Measurements from ENCODE around the gene ARHGAP21. TPM values are rescaled to one million over a fixed set of nuclear protein-coding genes. Genes with fewer than 3 reads are reported as not detected.

The ARHGAP21 gene
- total and polyA plus RNA-seq, 4 donors = 18.8 to 138 (median 46.1) TPM

DNA sequence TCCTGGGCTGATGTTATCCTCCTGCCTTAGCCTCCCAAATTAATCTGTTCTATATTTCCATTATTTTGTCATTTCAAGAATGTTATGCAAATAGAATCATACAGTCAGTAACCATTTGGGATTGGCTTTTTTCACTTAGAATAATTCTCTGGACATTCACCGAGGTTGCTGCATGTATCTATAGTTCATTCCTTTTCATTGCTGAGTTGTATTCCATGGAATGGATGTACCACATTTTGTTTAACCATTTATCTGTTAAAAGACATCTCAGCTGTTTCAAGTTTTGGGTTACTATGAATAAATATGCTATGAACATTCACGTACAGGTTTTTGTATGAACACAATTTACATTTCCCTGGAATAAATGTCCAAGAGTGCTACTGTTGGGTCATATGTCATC lies 44.9 kb downstream of the ARHGAP21 start:
- no peak overlapping the region for H3K9ac ChIP-seq (ENCODE audit: insufficient read depth in 1 of 2, low read length in 2 of 2)
- H3K9me3 ChIP-seq (ENCODE audit: control insufficient read depth in 4 of 4, insufficient read depth in 3 of 4, low read length in 3 of 4) = peaks cover 0 to 4% (median 0%) of the 10 kb centered on the region in 4 donors
- H3K27ac ChIP-seq (ENCODE audit: low read depth in 1 of 2, low read length in 1 of 2) = no peak overlapping the region
- H3K36me3 ChIP-seq (ENCODE audit: control insufficient read depth in 4 of 4, insufficient read depth in 4 of 4, low read length in 4 of 4) = peaks cover 0 to 6% (median 0%) of the 10 kb centered on the region in 4 donors
- H3K4me1 ChIP-seq (ENCODE audit: control insufficient read depth in 5 of 5, insufficient read depth in 5 of 5, low read length in 5 of 5) = peaks cover 0 to 19% (median 12%) of the 10 kb centered on the region in 5 donors
- no peak for ATAC-seq (ENCODE audit: insufficient read depth, low FRiP score)
- H3K27me3 ChIP-seq (ENCODE audit: control insufficient read depth in 3 of 3, insufficient read depth in 3 of 3, low read length in 2 of 3) = no peaks in the 10 kb centered on the region
- DNase-seq = no peak
- no peak overlapping the region for H3K4me3 ChIP-seq
- TF ChIP-seq CTCF (IDR thresholded peaks at IDR 0.05; ENCODE audit: control extremely low read depth, extremely low read depth) = no peak
- 94 to 97% methylated on average over 2 of the region's 2 CpGs for WGBS, 2 donors

DNA sequence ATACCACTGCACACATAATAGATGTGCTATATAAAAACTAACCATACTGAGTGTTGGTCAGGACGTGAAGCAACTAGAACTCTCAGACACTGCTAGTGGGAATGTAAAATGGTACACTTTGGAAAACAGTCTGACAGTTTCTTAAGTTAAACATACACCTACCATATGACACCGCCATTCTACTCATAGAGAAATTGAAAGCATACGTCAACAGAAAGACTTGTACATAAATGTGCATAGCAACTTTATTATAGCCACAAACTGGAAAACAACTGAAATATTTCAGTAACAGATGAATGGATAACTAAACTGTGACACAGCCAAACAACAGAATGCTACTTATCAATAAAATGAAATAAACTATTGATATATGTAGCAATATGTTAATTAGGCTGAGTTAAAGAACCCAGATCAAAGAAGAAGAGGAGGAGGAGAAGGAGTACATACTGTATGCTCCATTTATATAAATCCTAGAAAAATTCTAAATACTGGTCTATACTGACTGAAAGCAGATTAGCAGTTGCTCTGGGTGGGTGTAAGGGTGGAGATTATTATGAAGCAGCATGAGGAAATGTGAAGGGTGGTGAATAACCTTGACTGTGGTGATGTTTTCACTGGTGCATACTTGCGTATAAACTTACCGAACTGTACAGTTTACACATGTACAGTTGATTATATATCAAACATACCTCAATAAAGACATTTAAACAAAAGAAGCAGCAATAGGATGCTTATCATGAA lies 48.6 kb downstream of the ARHGAP21 start:
- DNase-seq (no peak), ATAC-seq (ENCODE audit: insufficient read depth, low FRiP score) (no peak)
- TF ChIP-seq CTCF (IDR thresholded peaks at IDR 0.05; ENCODE audit: control extremely low read depth, extremely low read depth) = no peak
- H3K4me3 ChIP-seq = no peak overlapping the region
- peaks cover 0 to 4% (median 0%) of the 10 kb centered on the region in 4 donors for H3K9me3 ChIP-seq (ENCODE audit: control insufficient read depth in 4 of 4, insufficient read depth in 3 of 4, low read length in 3 of 4)
- WGBS, 2 donors = 92 to 93% methylated on average over 5 of the region's 5 CpGs
- H3K36me3 ChIP-seq (ENCODE audit: control insufficient read depth in 4 of 4, insufficient read depth in 4 of 4, low read length in 4 of 4) = peaks cover 0 to 6% (median 0%) of the 10 kb centered on the region in 4 donors
- no peaks in the 10 kb centered on the region for H3K27me3 ChIP-seq (ENCODE audit: control insufficient read depth in 3 of 3, insufficient read depth in 3 of 3, low read length in 2 of 3)
- H3K4me1 ChIP-seq (ENCODE audit: control insufficient read depth in 5 of 5, insufficient read depth in 5 of 5, low read length in 5 of 5) = peaks cover 0 to 20% (median 0%) of the 10 kb centered on the region in 5 donors
- H3K9ac ChIP-seq (ENCODE audit: insufficient read depth in 1 of 2, low read length in 2 of 2) = no peak overlapping the region
- peak overlapping the region in 1 of 2 donors; percentile 2 for H3K27ac ChIP-seq (ENCODE audit: low read depth in 1 of 2, low read length in 1 of 2)

- ATAC-seq (ENCODE audit: insufficient read depth, low FRiP score) = no peak
- peaks cover 0 to 16% (median 0%) of the 10 kb centered on the region in 5 donors for H3K4me1 ChIP-seq (ENCODE audit: control insufficient read depth in 5 of 5, insufficient read depth in 5 of 5, low read length in 5 of 5)
- H3K4me3 ChIP-seq = no peak overlapping the region
Observed at GRCh38 chr10:24670964-24671670, 52.6 kb downstream of the ARHGAP21 start.

More at GRCh38 chr10:24670964-24671670, 52.6 kb downstream of the ARHGAP21 start:
- peak overlapping the region in 1 of 2 donors; percentile 16 for H3K27ac ChIP-seq (ENCODE audit: low read depth in 1 of 2, low read length in 1 of 2)
- no peaks in the 10 kb centered on the region for H3K9me3 ChIP-seq (ENCODE audit: control insufficient read depth in 4 of 4, insufficient read depth in 3 of 4, low read length in 3 of 4)
- no peak overlapping the region for H3K9ac ChIP-seq (ENCODE audit: insufficient read depth in 1 of 2, low read length in 2 of 2)
- no peak for TF ChIP-seq CTCF (IDR thresholded peaks at IDR 0.05; ENCODE audit: control extremely low read depth, extremely low read depth)
- no peaks in the 10 kb centered on the region for H3K27me3 ChIP-seq (ENCODE audit: control insufficient read depth in 3 of 3, insufficient read depth in 3 of 3, low read length in 2 of 3)
- H3K36me3 ChIP-seq (ENCODE audit: control insufficient read depth in 4 of 4, insufficient read depth in 4 of 4, low read length in 4 of 4) = peaks cover 0 to 5% (median 3%) of the 10 kb centered on the region in 4 donors
- WGBS, 2 donors = 72 to 90% methylated on average over 3 of the region's 3 CpGs
- DNase-seq = no peak

Data from lung (tissue), 12 donors.